Mesenchymal stem cell (in vitro differentiated cells and primary cell): ENCODE data around the gene CXXC5.

ENCODE experiments used
- DNase-seq: peaks from one replicate; pipeline ENCODE4 v3.0.0-alpha.2; 2013
- H2AFZ ChIP-seq: one replicate; pipeline ENCODE4 v1.6.1; 2013; ENCODE audit warnings: low read depth, mild to moderate bottlenecking, control low read depth, inconsistent platforms, low read length, moderate library complexity
- H2AK5ac ChIP-seq: 2 replicates; pipeline ENCODE4 v1.6.1; 2013; ENCODE audit warnings: low read length, moderate library complexity, mild to moderate bottlenecking, inconsistent platforms; ENCODE audit not compliant: severe bottlenecking
- H2BK120ac ChIP-seq: one replicate; pipeline ENCODE4 v1.6.1; 2013; ENCODE audit warnings: low read depth, mild to moderate bottlenecking, inconsistent platforms, low read length, moderate library complexity
- H2BK12ac ChIP-seq, 2 experiments: one replicate each; pipeline ENCODE4 v1.6.1; 2013; ENCODE audit warnings: inconsistent platforms in 2 of 2, low read length in 2 of 2, mild to moderate bottlenecking in 2 of 2, moderate library complexity in 2 of 2, control low read depth in 1 of 2
- H2BK15ac ChIP-seq: one replicate; pipeline ENCODE4 v1.6.1; 2013; ENCODE audit warnings: mild to moderate bottlenecking, low read depth, inconsistent platforms; ENCODE audit not compliant: poor library complexity, severe bottlenecking
- H2BK5ac ChIP-seq: 2 replicates; pipeline ENCODE4 v1.6.1; 2013; ENCODE audit warnings: low read depth, mild to moderate bottlenecking, low read length, control low read depth, inconsistent platforms; ENCODE audit not compliant: poor library complexity, severe bottlenecking
- H3K14ac ChIP-seq, 2 experiments: one replicate each; pipeline ENCODE4 v1.6.1; 2013; ENCODE audit warnings: inconsistent platforms in 2 of 2, low read length in 2 of 2, control low read depth in 1 of 2, mild to moderate bottlenecking in 1 of 2, moderate library complexity in 1 of 2
- H3K18ac ChIP-seq, 2 experiments: one replicate each; pipeline ENCODE4 v1.6.1; 2013; ENCODE audit warnings: inconsistent platforms in 2 of 2, low read length in 2 of 2, control low read depth in 1 of 2, low read depth in 1 of 2, mild to moderate bottlenecking in 1 of 2
- H3K23ac ChIP-seq, 2 experiments: one replicate each; pipeline ENCODE4 v1.6.1; 2013; ENCODE audit warnings: inconsistent platforms in 2 of 2, low read length in 2 of 2, mild to moderate bottlenecking in 2 of 2, moderate library complexity in 2 of 2, control low read depth in 1 of 2
- H3K27ac ChIP-seq: 2 replicates; pipeline ENCODE4 v1.5.1; 2013; ENCODE audit warnings: mild to moderate bottlenecking, moderate library complexity, low read length, control low read depth, inconsistent platforms; ENCODE audit not compliant: poor library complexity, severe bottlenecking
- H3K27me3 ChIP-seq, 2 experiments: 2 replicates each; pipeline versions ENCODE4 v1.6.1 to v1.7.0; 2013; ENCODE audit warnings: low read length in 2 of 2, mild to moderate bottlenecking in 2 of 2, moderate library complexity in 2 of 2, control low read depth in 1 of 2, inconsistent platforms in 1 of 2; ENCODE audit not compliant: control insufficient read depth in 1 of 2, insufficient read depth in 1 of 2
- H3K36me3 ChIP-seq, 2 experiments: 2 replicates each; pipeline versions ENCODE4 v1.6.1 to v1.7.0; 2013; ENCODE audit warnings: low read length in 2 of 2, control low read depth in 1 of 2, inconsistent platforms in 1 of 2, low read depth in 1 of 2, mild to moderate bottlenecking in 1 of 2; ENCODE audit not compliant: insufficient read depth in 2 of 2, control insufficient read depth in 1 of 2
- H3K4ac ChIP-seq, 2 experiments: one replicate each; pipeline ENCODE4 v1.6.1; 2013; ENCODE audit warnings: inconsistent platforms in 2 of 2, low read length in 2 of 2, mild to moderate bottlenecking in 2 of 2, moderate library complexity in 2 of 2, control low read depth in 1 of 2, low read depth in 1 of 2
- H3K4me1 ChIP-seq: 2 replicates; pipeline ENCODE4 v1.6.1; 2013; ENCODE audit warnings: low read depth, low read length, control low read depth; ENCODE audit not compliant: control insufficient read depth, insufficient read depth
- H3K4me2 ChIP-seq: 2 replicates; pipeline ENCODE4 v1.6.1; 2013; ENCODE audit warnings: low read length, mild to moderate bottlenecking, inconsistent platforms; ENCODE audit not compliant: poor library complexity, severe bottlenecking
- H3K4me3 ChIP-seq, 2 experiments: 2 replicates each; pipeline versions ENCODE4 v1.5.1 to v1.7.0; 2013; ENCODE audit warnings: low read length in 2 of 2, mild to moderate bottlenecking in 2 of 2, control low read depth in 1 of 2, low read depth in 1 of 2; ENCODE audit not compliant: insufficient read depth in 1 of 2
- H3K79me1 ChIP-seq: replicated peaks from 2 replicates; pipeline ENCODE4 v1.6.1; 2013; ENCODE audit warnings: mild to moderate bottlenecking, control low read depth, low read length, inconsistent platforms; ENCODE audit not compliant: poor library complexity, severe bottlenecking
- H3K9ac ChIP-seq: 2 replicates; pipeline ENCODE4 v1.7.0; 2013; ENCODE audit warnings: mild to moderate bottlenecking, low read length, moderate library complexity
- H3K9me3 ChIP-seq: 2 replicates; pipeline ENCODE4 v1.7.0; 2013; ENCODE audit warnings: mild to moderate bottlenecking, low read length; ENCODE audit not compliant: control insufficient read depth
- H4K8ac ChIP-seq: one replicate; pipeline ENCODE4 v1.6.1; 2013; ENCODE audit warnings: inconsistent platforms, mild to moderate bottlenecking, low read length, moderate library complexity
- H4K91ac ChIP-seq: one replicate; pipeline ENCODE4 v1.6.1; 2013; ENCODE audit warnings: mild to moderate bottlenecking, low read length, inconsistent platforms
- WGBS: methylation state at CpG from one replicate; pipeline ENCODE4 v1.1.7; 2013; ENCODE audit warnings: mixed read lengths; 5-methylcytosine and 5-hydroxymethylcytosine counted together

The CXXC5 gene

GRCh38 chr5:139642891-139643871, 5.0 kb upstream of the CXXC5 start:
- H3K36me3 ChIP-seq = no peaks in the 10 kb centered on the region
- peak overlapping the region; percentile 40 to 68 for H3K4ac ChIP-seq
- H2AFZ ChIP-seq = no peak overlapping the region
- no peak overlapping the region for H2BK5ac ChIP-seq
- peaks cover 0 to 12% of the 10 kb centered on the region in 2 experiments for H3K27me3 ChIP-seq
- peak overlapping the region; percentile 35 to 48 for H3K18ac ChIP-seq
- no peaks in the 10 kb centered on the region for H3K9me3 ChIP-seq
- peak overlapping the region; percentile 44 for H3K27ac ChIP-seq
- peaks cover 18% of the 10 kb centered on the region for H3K79me1 ChIP-seq
- no peak overlapping the region for H3K9ac ChIP-seq
- peak overlapping the region; percentile 56 to 74 for H2BK12ac ChIP-seq
- H2BK120ac ChIP-seq = peak overlapping the region; percentile 55
- H3K4me1 ChIP-seq = peaks cover 67% of the 10 kb centered on the region
- H3K14ac ChIP-seq = peak overlapping the region in 1 of 2 experiments; percentile 27
- peak overlapping the region; percentile 60 for H2BK15ac ChIP-seq
- peak overlapping the region; percentile 73 for H4K91ac ChIP-seq
- no peak for DNase-seq
- 49% methylated on average over 14 of the region's 16 CpGs for WGBS
- H3K4me3 ChIP-seq = no peak overlapping the region
- no peak overlapping the region for H3K23ac ChIP-seq
- H3K4me2 ChIP-seq = peak overlapping the region; percentile 47
- H2AK5ac ChIP-seq = peak overlapping the region; percentile 97
- peak overlapping the region; percentile 47 for H4K8ac ChIP-seq

- H2AFZ ChIP-seq = no peak overlapping the region
- H3K4ac ChIP-seq = no peak overlapping the region
- DNase-seq = no peak
- no peak overlapping the region for H3K4me2 ChIP-seq
- no peak overlapping the region for H3K27ac ChIP-seq
- H3K79me1 ChIP-seq = peaks cover 18% of the 10 kb centered on the region
- H2AK5ac ChIP-seq = peak overlapping the region; percentile 77
- WGBS = 93% methylated on average over 5 of the region's 5 CpGs
- H3K9ac ChIP-seq = no peak overlapping the region
- H3K18ac ChIP-seq = peak overlapping the region in 1 of 2 experiments; percentile 28
- H3K4me3 ChIP-seq = no peak overlapping the region
- H4K91ac ChIP-seq = no peak overlapping the region
- no peak overlapping the region for H2BK5ac ChIP-seq
- H3K23ac ChIP-seq = no peak overlapping the region
- no peaks in the 10 kb centered on the region for H3K36me3 ChIP-seq
- H2BK12ac ChIP-seq = peak overlapping the region in 1 of 2 experiments; percentile 7
- H3K27me3 ChIP-seq = peaks cover 0 to 12% of the 10 kb centered on the region in 2 experiments
- no peak overlapping the region for H4K8ac ChIP-seq
- peaks cover 58% of the 10 kb centered on the region for H3K4me1 ChIP-seq
- H2BK15ac ChIP-seq = no peak overlapping the region
- H2BK120ac ChIP-seq = no peak overlapping the region
- no peak overlapping the region for H3K14ac ChIP-seq
- no peaks in the 10 kb centered on the region for H3K9me3 ChIP-seq
Observed at GRCh38 chr5:139644001-139644456, 4.1 kb upstream of the CXXC5 start.

- no peaks in the 10 kb centered on the region for H3K9me3 ChIP-seq
Observed at GRCh38 chr5:139644646-139645429, 3.3 kb upstream of the CXXC5 start.

More at GRCh38 chr5:139644646-139645429, 3.3 kb upstream of the CXXC5 start:
- Histone ChIP-seq H3K9ac (no peak overlapping the region), H3K79me1 (peaks cover 18% of the 10 kb centered on the region), H2AK5ac (peak overlapping the region; percentile 31), H2BK120ac (no peak overlapping the region), H3K23ac (peak overlapping the region in 1 of 2 experiments; percentile 23), H2BK12ac (no peak overlapping the region), H4K91ac (no peak overlapping the region), H3K4me1 (peaks cover 52% of the 10 kb centered on the region), H3K14ac (no peak overlapping the region), H2AFZ (no peak overlapping the region), H2BK5ac (no peak overlapping the region), H3K4me3 (no peak overlapping the region), H3K4ac (no peak overlapping the region), H3K27me3 (peaks cover 0 to 12% of the 10 kb centered on the region in 2 experiments), H4K8ac (no peak overlapping the region), H3K27ac (no peak overlapping the region), H3K36me3 (peaks cover 0 to 3% of the 10 kb centered on the region in 2 experiments), H3K18ac (no peak overlapping the region), H2BK15ac (no peak overlapping the region), H3K4me2 (no peak overlapping the region)
- no peak for DNase-seq
- WGBS = 91% methylated on average over 3 of the region's 3 CpGs
